Measurements from ENCODE around the gene USP17L28.
"Not testable (repeated sequence)": the region's sequence is repeated elsewhere in the genome, so short reads cannot be mapped to it uniquely, and the experiment has no call there.

The USP17L28 gene

GRCh38 chr4:9348593-9348992 is at the start of gene USP17L28:
Gene USP17L28, plus strand, starts transcription at chr4:9348893. Its CDS starts 0 bp downstream, at chr4:9348893.
- not testable (repeated sequence) for DNase-seq

GRCh38 chr4:9324191-9324590 is 24.5 kb upstream of the USP17L28 start:
- DNase-seq: not testable (repeated sequence)

GRCh38 chr4:9324865-9325264 is 23.8 kb upstream of the USP17L28 start, which contains the start of gene USP17L24:
Gene USP17L24, plus strand, starts transcription at chr4:9325165. Its CDS starts 0 bp downstream, at chr4:9325165.
- not testable (repeated sequence) for DNase-seq

- DNase-seq: not testable (repeated sequence)
Observed at GRCh38 chr4:9329611-9330010, 19.1 kb upstream of the USP17L28 start, which contains the start of gene USP17L25. Gene USP17L25, plus strand, starts transcription at chr4:9329911. Its CDS starts 0 bp downstream, at chr4:9329911.

GRCh38 chr4:9334358-9334757 is 14.3 kb upstream of the USP17L28 start, which contains the start of gene USP17L26:
Gene USP17L26, plus strand, starts transcription at chr4:9334658. Its CDS starts 0 bp downstream, at chr4:9334658.
- DNase-seq: not testable (repeated sequence)

GRCh38 chr4:9339103-9339502 is 9.6 kb upstream of the USP17L28 start, which contains the start of gene USP17L5:
Gene USP17L5, plus strand, starts transcription at chr4:9339403. Its CDS starts 0 bp downstream, at chr4:9339403.
- DNase-seq: not testable (repeated sequence)

GRCh38 chr4:9343848-9344247 is 4.8 kb upstream of the USP17L28 start, which contains the start of gene USP17L27:
Gene USP17L27, plus strand, starts transcription at chr4:9344148. Its CDS starts 0 bp downstream, at chr4:9344148.
- DNase-seq: not testable (repeated sequence)

- not testable (repeated sequence) for DNase-seq
Observed at GRCh38 chr4:9350866-9351265, 2.2 kb downstream of the USP17L28 start.

GRCh38 chr4:9353338-9353737 is 4.6 kb downstream of the USP17L28 start, which contains the start of gene USP17L29:
Gene USP17L29, plus strand, starts transcription at chr4:9353638. Its CDS starts 0 bp downstream, at chr4:9353638.
- not testable (repeated sequence) for DNase-seq

GRCh38 chr4:9362829-9363228 is 14.1 kb downstream of the USP17L28 start, which contains the start of gene USP17L30:
Gene USP17L30, plus strand, starts transcription at chr4:9363129. Its CDS starts 0 bp downstream, at chr4:9363129.
- not testable (repeated sequence) for DNase-seq

GRCh38 chr4:9379881-9380280 is 31.2 kb downstream of the USP17L28 start:
- not testable (repeated sequence) for DNase-seq

- DNase-seq: not testable (repeated sequence)
Observed at GRCh38 chr4:9381012-9381534, 32.4 kb downstream of the USP17L28 start.

- DNase-seq: no peak
Observed at GRCh38 chr4:9384126-9384525, 35.4 kb downstream of the USP17L28 start.

- DNase-seq: not testable (repeated sequence)
Observed at GRCh38 chr4:9389001-9389400, 40.3 kb downstream of the USP17L28 start.

All from NCI-H2171 (cell line).